ENCODE data around the gene AUNIP.

Gene AUNIP, protein sequence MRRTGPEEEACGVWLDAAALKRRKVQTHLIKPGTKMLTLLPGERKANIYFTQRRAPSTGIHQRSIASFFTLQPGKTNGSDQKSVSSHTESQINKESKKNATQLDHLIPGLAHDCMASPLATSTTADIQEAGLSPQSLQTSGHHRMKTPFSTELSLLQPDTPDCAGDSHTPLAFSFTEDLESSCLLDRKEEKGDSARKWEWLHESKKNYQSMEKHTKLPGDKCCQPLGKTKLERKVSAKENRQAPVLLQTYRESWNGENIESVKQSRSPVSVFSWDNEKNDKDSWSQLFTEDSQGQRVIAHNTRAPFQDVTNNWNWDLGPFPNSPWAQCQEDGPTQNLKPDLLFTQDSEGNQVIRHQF

GRCh38 chr1:25858906-25859789 lies at the start of gene AUNIP:
Gene AUNIP, minus strand, starts transcription at chr1:25859457. Its CDS starts 100 bp downstream, at chr1:25859357.
- peak; percentile 79 to 83 for DNase-seq (ENCODE audit: low read depth in 2 of 2, low spot score in 1 of 2)

DNA sequence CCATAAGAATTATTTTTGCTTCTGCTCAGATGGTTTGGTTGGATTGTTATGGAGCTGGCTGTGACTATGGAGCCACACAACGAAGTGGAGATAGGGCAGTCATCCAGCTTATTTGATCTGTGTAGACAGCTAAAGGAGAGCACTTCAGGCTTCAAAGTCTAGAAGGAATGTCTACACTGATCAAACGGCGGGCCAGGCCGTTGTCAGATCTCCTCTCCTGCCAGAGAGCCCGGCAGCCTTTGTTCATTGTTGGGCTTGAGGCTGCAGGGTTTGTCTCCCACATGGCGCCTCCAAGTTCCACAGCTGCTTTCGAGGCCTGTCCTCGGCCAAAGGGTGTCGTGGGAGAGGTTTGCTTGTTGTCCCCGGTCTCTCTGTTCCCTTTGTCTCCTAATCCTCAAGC lies 49.8 kb upstream of the AUNIP start:
- DNase-seq (ENCODE audit: low read depth in 2 of 2, low spot score in 1 of 2): no peak

DNA sequence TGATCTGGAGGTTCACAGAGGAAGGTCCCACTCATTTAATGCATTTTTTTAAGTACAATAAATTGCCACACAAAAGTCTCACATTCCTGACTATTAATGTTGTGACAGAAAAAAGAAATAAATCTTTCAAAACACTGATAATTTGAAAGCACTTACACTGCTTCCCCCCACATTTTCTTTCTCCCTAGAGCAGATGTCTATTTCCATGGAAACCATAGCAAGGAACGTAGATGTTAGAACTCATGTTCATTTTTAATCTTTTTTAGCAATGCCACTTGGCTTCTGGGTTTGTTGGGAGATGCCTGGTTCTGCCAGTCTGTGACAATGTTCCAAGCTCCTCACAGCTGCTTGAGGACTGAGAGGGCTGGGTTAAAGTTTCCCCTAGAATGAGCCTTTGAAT lies 48.9 kb upstream of the AUNIP start:
- no peak for DNase-seq (ENCODE audit: low read depth in 2 of 2, low spot score in 1 of 2)

- DNase-seq (ENCODE audit: low read depth in 2 of 2, low spot score in 1 of 2): no peak
Measured at GRCh38 chr1:25907601-25908000, 48.3 kb upstream of the AUNIP start.

- DNase-seq (ENCODE audit: low read depth in 2 of 2, low spot score in 1 of 2): no peak
Measured at GRCh38 chr1:25906644-25907300, 47.5 kb upstream of the AUNIP start.

DNA sequence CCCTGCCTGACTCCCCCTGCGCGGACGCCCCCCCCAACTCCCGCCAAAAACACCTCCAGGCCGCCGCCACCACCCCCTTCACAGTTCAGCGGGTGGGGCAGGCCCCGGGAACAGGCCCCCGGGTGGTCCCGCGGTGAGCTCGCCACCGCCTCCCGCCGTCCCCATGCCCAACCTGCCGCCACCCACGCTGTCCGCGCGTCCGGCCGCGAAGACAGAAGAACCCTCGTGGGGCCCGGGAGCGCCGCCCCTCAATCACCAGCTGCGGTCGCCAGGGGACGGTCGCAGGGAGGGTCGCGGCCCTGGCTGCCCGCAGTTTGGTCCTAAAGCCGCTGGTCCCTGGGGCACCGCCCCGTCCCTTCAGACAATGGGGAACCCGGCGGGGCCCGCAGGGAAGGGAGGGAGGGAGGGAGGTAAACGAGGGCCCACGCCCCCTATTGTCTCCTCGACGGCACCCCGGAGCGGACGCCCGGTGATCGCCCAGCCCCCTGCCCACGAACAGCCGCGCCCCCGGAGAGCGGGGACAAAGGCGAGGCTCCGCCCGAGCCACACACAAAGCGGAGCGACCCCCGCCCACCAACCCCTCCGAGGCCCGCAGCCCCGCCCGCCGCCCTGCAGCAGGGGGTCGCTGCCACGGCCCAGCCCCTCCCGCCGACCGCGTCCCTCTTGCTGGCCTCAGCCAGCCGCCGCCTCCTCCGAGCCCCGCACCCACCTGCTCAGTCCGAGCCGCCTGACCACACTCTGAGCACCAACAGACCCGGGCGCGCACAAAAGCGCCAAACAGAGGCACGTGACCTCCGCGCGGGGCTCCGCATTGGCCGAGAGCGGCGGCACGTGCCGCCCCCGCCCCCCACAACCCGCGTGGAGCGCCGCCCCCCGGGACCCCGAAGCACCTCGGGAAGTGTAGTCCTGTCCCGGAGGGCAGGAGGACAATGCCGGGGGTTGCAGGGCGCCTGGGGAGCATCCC lies 46.7 kb upstream of the AUNIP start, which contains the start of gene STMN1:
STMN1 (minus strand) TSS at position 740 of the 964 bp plus-strand sequence. CDS start 1,743 bp downstream, outside the sequence.
- DNase-seq (ENCODE audit: low read depth in 2 of 2, low spot score in 1 of 2): peak; percentile 75 to 77

GRCh38 chr1:25904943-25905679 lies 45.9 kb upstream of the AUNIP start:
- peak; percentile 86 to 91 for DNase-seq (ENCODE audit: low read depth in 2 of 2, low spot score in 1 of 2)

DNA sequence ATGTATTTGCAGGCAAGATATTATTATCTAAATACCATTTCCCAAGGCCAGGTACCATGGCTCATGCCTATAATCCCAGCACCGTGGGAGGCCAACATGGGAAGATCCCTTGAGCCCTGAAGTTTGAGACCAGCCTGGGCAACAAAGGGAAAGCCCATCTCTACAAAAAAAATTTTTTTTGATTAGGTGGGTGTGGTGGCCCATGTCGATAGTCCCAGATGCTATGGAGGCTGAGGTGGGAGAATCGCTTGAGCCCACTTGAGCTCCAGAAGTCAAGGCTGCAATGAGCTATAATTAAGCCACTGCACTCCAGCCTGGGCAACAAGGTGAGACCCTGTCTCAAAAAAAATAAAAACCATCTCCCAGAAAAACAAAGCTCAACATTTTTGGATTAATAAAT lies 44.7 kb upstream of the AUNIP start:
- no peak for DNase-seq (ENCODE audit: low read depth in 2 of 2, low spot score in 1 of 2)

DNA sequence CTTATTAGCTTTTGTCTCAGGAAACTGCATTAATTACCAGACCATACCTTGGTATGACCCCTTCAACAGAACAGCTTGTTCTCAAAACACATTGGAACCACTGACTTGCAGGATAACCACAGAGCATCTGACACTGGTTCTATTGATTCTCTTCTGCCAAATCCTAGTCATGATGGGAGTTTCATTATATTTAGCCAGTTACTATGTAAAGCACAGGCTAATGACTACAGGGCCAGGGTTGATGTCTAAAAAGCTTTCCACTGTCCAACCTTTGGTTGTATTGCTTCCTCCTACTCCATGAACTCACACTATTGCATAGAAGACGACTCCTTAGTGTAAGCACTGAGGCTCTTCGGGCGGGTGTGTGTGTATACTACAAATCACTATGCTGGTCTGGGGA lies 43.2 kb upstream of the AUNIP start:
- DNase-seq (ENCODE audit: low read depth in 2 of 2, low spot score in 1 of 2): no peak

DNA sequence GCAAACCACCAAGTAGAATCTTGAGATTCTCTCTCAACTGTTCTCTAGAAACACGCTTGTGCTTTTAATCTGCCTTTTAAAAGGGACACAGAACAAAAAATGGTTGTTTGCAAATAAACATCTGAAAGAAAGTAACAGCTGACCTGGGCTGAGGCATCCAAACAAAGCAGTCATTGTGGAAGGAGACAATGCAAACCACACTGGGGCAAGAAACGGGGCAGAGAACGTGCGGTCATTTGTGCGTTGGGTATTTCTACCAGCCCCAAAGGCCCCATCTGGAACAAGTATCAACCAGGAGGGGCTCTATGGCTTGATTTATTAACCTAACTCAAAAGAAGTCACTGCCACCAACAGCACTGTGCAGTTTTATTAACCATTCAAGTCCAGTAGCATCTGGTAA lies 41.0 kb upstream of the AUNIP start:
- no peak for DNase-seq (ENCODE audit: low read depth in 2 of 2, low spot score in 1 of 2)

GRCh38 chr1:25899792-25900191 lies 40.5 kb upstream of the AUNIP start:
- DNase-seq (ENCODE audit: low read depth in 2 of 2, low spot score in 1 of 2): no peak

- DNase-seq (ENCODE audit: low read depth in 2 of 2, low spot score in 1 of 2): no peak
Measured at GRCh38 chr1:25898223-25899015, 39.2 kb upstream of the AUNIP start.

GRCh38 chr1:25897754-25898153 lies 38.5 kb upstream of the AUNIP start:
- DNase-seq (ENCODE audit: low read depth in 2 of 2, low spot score in 1 of 2): no peak

GRCh38 chr1:25896266-25896665 lies 37.0 kb upstream of the AUNIP start:
- DNase-seq (ENCODE audit: low read depth in 2 of 2, low spot score in 1 of 2): no peak

- peak; percentile 73 to 76 for DNase-seq (ENCODE audit: low read depth in 2 of 2, low spot score in 1 of 2)
Measured at GRCh38 chr1:25895365-25895990, 36.2 kb upstream of the AUNIP start.

- no peak for DNase-seq (ENCODE audit: low read depth in 2 of 2, low spot score in 1 of 2)
Measured at GRCh38 chr1:25893116-25893515, 33.9 kb upstream of the AUNIP start.

GRCh38 chr1:25891606-25892005 lies 32.3 kb upstream of the AUNIP start:
- no peak for DNase-seq (ENCODE audit: low read depth in 2 of 2, low spot score in 1 of 2)

DNA sequence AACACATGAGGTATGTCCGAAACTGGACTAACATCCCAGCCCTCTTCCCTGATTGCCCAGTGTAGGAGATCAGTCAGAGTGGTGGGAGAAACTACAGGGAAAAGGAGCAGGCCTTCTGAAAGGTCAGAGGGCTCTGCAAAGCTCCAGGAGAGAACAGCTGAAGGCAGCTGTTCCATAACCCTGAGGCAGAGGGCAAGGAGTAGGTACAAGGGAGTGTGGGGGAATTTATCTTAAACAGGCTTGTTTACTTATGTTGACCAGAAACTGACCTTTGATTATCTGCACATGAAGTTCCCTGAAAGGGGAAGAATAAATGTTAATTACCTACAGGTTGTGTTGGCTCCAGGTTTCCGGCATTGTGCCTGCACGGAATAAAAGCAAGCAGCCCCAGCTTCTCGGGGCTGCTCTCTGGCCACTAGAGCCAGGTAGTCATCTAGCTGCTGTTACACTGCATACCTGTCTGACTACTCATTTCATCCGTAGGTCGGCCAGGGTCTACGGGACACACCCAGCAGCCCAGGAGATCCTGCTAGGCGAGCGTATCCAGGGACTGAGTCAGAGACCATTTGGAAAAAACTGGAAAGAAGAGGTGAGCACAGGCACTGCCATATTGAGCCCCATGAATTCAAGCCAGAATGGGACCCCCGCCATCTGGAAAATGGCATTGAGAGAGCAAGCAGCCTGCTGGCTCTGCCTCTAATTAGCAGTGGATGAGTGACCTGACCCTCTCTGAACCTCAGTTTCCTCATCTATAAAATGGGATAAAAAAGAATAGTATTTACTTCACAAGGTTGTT lies 31.2 kb upstream of the AUNIP start:
- DNase-seq (ENCODE audit: low read depth in 2 of 2, low spot score in 1 of 2): no peak
